OCI-LY3 (cell line): ENCODE results near the gene SPATA6L.

Source experiments
- H2AFZ ChIP-seq: fragments of 200-600, 300-600 bp; shearing (Covaris generic); 2 replicates; pipeline ENCODE4 v1.6.0; 2014; ENCODE audit warnings: antibody characterized with exemption, low read depth, low read length
- H3K27ac ChIP-seq: fragments of 200-600, 300-600 bp; sonication (generic); 2 replicates; pipeline ENCODE4 v1.5.1; 2014; ENCODE audit warnings: mild to moderate bottlenecking, low read length, moderate library complexity, mixed read lengths
- H3K27me3 ChIP-seq: fragments of 200-600, 300-600 bp; sonication (generic); 2 replicates; pipeline ENCODE4 v1.6.1; 2014; ENCODE audit warnings: low read depth, low read length, mixed read lengths
- H3K36me3 ChIP-seq: fragments of 200-600, 300-600 bp; sonication (generic); replicated peaks from 2 replicates; pipeline ENCODE3; 2014; ENCODE audit warnings: low read depth, low read length, mixed read lengths
- H3K4me1 ChIP-seq: fragments of 300-600, 200-600 bp; sonication (generic); 2 replicates; pipeline ENCODE4 v1.6.1; 2014; ENCODE audit warnings: low read length, mixed read lengths
- H3K4me2 ChIP-seq: fragments of 200-600, 300-600 bp; sonication (generic); 2 replicates; pipeline ENCODE4 v1.6.1; 2014; ENCODE audit warnings: low read length, mixed read lengths
- H3K4me3 ChIP-seq: fragments of 300-600, 200-600 bp; sonication (generic); 2 replicates; pipeline ENCODE4 v1.5.1; 2014; ENCODE audit warnings: antibody characterized with exemption, mild to moderate bottlenecking, low read length, moderate library complexity
- H3K79me2 ChIP-seq: fragments of 300-600, 200-600 bp; shearing (Covaris generic); 2 replicates; pipeline ENCODE4 v1.6.1; 2014; ENCODE audit warnings: mild to moderate bottlenecking, low read length, mixed read lengths
- H3K9ac ChIP-seq: fragments of 300-600, 200-600 bp; shearing (Covaris generic); 2 replicates; pipeline ENCODE4 v1.6.0; 2014; ENCODE audit warnings: mild to moderate bottlenecking, low read length, moderate library complexity
- H3K9me3 ChIP-seq: fragments of 200-600, 300-600 bp; shearing (Covaris generic); 2 replicates; pipeline ENCODE4 v1.6.1; 2014; ENCODE audit warnings: low read length, mixed read lengths; ENCODE audit not compliant: insufficient read depth
- H4K20me1 ChIP-seq: fragments of 200-600, 300-600 bp; sonication (generic); 2 replicates; pipeline ENCODE4 v1.6.1; 2016; ENCODE audit warnings: low read length, mixed read lengths; ENCODE audit not compliant: insufficient read depth
- CTCF ChIP-seq: fragments of 200-600, 300-600 bp; sonication (generic); IDR thresholded peaks from 2 replicates; pipeline ENCODE4 v1.5.1; 2014; ENCODE audit warnings: antibody characterized with exemption, low read length, low read depth
- EZH2phosphoT487 ChIP-seq: fragments of 200-600 bp; shearing (Covaris generic); IDR thresholded peaks from 2 replicates; pipeline ENCODE4 v1.6.1; 2018; ENCODE audit warnings: antibody characterized with exemption, mixed run types, low read depth

Gene SPATA6L

DNA sequence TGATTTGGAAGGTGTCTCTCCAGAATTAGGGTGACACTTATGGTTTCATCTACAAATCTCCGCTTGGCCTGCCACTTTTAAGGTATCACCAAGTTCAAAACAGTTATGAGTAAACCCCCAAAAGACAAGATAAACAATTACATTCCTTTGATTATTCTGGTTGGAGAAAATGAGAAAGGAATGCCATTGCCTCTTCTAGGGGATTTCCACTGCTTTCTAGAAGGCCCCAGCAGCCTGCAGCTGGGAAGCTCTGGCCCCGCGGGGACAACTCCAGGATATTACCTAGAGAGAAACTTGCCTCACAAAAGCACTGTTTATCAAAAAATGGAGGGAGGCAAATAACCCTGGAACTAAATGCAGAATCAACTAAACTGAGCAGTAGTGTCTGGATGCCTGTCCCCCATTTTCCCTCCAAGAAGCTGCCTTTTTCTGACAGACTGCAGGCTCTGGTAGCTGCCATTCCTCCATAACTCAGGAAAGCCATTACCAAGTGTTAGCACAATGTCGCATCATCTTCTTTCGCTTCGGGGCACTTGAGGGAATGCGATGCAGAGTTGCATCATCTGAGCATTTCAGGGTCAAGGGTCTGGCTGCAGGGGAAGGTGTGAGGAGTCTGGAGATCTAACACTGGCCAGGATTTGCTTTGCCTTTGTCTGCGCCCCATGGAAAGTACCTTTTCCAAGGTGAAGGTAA is 75.7 kb downstream of the SPATA6L start:
- Histone ChIP-seq H3K27me3 (no peaks in the 10 kb centered on the region), H3K9ac (no peak overlapping the region), H3K4me2 (no peak overlapping the region), H2AFZ (no peak overlapping the region), H3K36me3 (no peaks in the 10 kb centered on the region), H3K27ac (no peak overlapping the region), H3K79me2 (no peaks in the 10 kb centered on the region), H3K4me3 (no peak overlapping the region), H3K4me1 (no peaks in the 10 kb centered on the region), H4K20me1 (no peaks in the 10 kb centered on the region), H3K9me3 (no peaks in the 10 kb centered on the region)
- no peak for TF ChIP-seq CTCF
- no peak for TF ChIP-seq EZH2phosphoT487

DNA sequence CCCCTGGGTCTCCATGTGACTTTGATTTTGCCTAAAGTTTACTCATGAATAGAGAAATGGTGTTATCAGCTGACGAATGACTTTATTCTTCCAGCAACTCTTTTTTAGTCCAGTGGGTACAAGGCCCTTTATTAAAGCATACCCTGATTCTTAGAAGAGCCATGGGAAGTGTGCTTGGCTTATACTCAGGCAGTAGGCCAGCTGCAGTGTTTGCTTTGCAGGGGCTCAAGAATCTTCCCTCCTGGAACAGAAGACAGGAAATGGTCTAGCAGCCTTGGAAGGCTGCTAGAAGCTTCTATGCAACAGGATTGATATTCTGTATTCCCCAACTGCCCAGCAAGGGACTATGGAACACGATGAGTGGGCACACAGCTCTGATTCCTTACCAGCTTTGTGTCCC is 77.6 kb downstream of the SPATA6L start:
- Histone ChIP-seq H3K4me1 (no peaks in the 10 kb centered on the region), H3K27ac (no peak overlapping the region), H3K9me3 (no peaks in the 10 kb centered on the region), H3K36me3 (no peaks in the 10 kb centered on the region), H3K4me3 (no peak overlapping the region), H3K79me2 (no peaks in the 10 kb centered on the region), H3K9ac (no peak overlapping the region), H3K27me3 (no peaks in the 10 kb centered on the region), H3K4me2 (no peak overlapping the region), H4K20me1 (no peaks in the 10 kb centered on the region), H2AFZ (no peak overlapping the region)
- TF ChIP-seq EZH2phosphoT487 (no peak), CTCF (no peak)

DNA sequence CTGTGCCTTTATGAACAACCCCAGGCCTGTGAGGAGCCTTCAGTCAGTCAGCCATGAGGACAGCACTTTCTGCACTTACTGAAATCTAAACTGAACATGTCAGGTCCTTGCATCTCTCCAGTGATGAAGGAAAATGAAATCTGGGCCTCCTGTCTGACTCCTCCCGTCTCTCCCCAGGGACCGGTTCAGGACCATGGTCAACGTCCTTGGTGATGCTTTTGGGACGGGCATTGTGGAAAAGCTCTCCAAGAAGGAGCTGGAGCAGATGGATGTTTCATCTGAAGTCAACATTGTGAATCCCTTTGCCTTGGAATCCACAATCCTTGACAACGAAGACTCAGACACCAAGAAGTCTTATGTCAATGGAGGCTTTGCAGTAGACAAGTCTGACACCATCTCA is 81.1 kb downstream of the SPATA6L start:
- no peaks in the 10 kb centered on the region for H3K9me3 ChIP-seq
- H3K36me3 ChIP-seq = no peaks in the 10 kb centered on the region
- no peak overlapping the region for H2AFZ ChIP-seq
- no peaks in the 10 kb centered on the region for H3K4me1 ChIP-seq
- no peaks in the 10 kb centered on the region for H3K79me2 ChIP-seq
- no peak overlapping the region for H3K27ac ChIP-seq
- no peak overlapping the region for H3K9ac ChIP-seq
- H3K4me3 ChIP-seq = no peak overlapping the region
- H3K4me2 ChIP-seq = no peak overlapping the region
- no peaks in the 10 kb centered on the region for H4K20me1 ChIP-seq
- H3K27me3 ChIP-seq = no peaks in the 10 kb centered on the region
- TF ChIP-seq CTCF (no peak), EZH2phosphoT487 (no peak)

DNA sequence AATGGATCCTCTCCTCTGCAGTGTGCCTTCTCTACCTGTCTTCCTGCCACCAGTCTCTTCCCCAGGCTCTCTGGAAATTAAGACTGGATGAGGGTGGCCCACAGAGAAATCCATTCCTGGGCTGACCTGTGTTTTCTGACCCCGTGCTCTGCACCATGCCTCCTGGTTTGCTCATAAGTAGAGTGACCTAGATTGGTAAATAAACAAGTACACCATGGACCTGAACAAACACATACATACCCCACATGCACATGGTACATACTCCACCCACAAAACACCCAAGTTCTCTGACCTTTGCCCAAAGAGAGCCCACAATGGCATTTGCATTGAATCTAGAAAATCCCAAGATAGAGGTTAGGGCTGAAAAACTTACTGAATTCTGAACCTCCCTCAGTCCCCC is 81.6 kb downstream of the SPATA6L start:
- Histone ChIP-seq H3K27me3 (no peaks in the 10 kb centered on the region), H3K4me1 (no peaks in the 10 kb centered on the region), H2AFZ (no peak overlapping the region), H3K4me3 (no peak overlapping the region), H3K36me3 (no peaks in the 10 kb centered on the region), H3K9ac (no peak overlapping the region), H3K9me3 (no peaks in the 10 kb centered on the region), H4K20me1 (no peaks in the 10 kb centered on the region), H3K4me2 (no peak overlapping the region), H3K79me2 (no peaks in the 10 kb centered on the region), H3K27ac (no peak overlapping the region)
- TF ChIP-seq CTCF (no peak), EZH2phosphoT487 (no peak)
